GM21825 (cell line): ENCODE data around the gene IL1RAPL1.

Source experiments
- ATAC-seq: cut with Tn5 transposase; IDR thresholded peaks from one replicate; pipeline ENCODE4 v1.9.1; 2021; ENCODE audit warnings: mild to moderate bottlenecking, moderate library complexity; ENCODE audit not compliant: unreplicated experiment

The IL1RAPL1 gene

GRCh38 chrX:29490606-29491005, 903.4 kb downstream of the IL1RAPL1 start:
- no peak for ATAC-seq

DNA sequence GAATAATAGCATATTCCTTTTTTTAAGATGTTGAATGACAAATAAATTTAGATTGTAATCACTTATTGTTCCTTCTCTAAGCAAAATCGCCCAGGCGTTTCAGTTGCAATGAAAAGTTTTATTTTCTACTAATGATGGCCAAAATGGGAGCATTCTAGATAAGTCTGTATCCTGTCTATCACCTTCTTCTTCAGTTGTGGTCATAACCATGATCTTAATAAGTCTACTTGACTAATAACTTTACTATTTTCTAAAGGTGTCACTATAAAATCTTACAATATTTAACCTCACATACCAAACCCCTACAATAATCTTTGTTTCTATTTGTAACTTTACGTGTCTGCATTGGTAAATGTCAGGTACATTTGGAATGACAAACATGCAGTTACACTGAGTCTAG, 904.4 kb downstream of the IL1RAPL1 start:
- ATAC-seq: no peak

GRCh38 chrX:29496636-29497180, 909.5 kb downstream of the IL1RAPL1 start:
- ATAC-seq: no peak

DNA sequence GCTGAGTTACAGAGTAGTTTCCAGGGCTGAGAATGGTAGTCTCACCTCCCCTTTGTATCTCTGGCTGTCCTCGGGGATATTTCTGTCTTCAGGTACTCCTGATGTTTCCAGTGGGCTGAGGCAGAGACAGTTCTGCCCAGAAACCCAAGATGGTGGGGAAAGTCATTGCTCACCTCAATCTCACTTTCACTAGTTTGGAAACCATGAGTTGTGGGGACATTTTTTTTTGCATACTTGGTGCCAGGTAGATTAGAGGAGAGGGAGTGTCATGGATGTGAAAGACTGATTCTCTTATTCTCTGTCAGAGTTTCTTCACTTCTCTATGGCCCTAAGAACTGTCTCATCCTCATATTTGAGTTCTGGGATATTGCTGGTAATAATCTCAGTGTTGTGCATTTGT, 919.5 kb downstream of the IL1RAPL1 start:
- ATAC-seq: no peak

GRCh38 chrX:29518100-29518499, 930.9 kb downstream of the IL1RAPL1 start:
- ATAC-seq: no peak

GRCh38 chrX:29528281-29528680, 941.0 kb downstream of the IL1RAPL1 start:
- peak; percentile 70 for ATAC-seq

DNA sequence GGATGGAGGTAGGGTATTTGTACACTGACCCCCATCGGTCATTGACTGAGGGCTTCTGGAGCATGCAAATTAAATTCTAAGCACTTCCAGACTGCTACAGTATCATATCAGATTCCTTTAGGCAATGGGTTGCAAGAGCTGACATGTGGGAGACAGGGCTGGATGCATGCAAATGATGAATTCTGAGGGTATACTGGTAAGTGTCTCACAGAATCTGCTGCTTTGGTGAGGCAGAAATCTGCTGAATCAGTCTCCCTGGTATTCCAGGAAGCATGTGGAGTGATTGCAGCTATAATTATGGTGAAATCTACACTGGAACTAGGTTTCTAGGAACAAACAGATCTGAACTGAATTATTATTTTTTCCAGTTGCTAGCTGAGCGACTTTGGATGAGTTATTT, 943.3 kb downstream of the IL1RAPL1 start:
- ATAC-seq: no peak

GRCh38 chrX:29531336-29531735, 944.1 kb downstream of the IL1RAPL1 start:
- peak; percentile 80 for ATAC-seq

- ATAC-seq: no peak
Measured at GRCh38 chrX:29535212-29536162, 948.2 kb downstream of the IL1RAPL1 start.

GRCh38 chrX:29541038-29541437, 953.8 kb downstream of the IL1RAPL1 start:
- ATAC-seq: no peak

DNA sequence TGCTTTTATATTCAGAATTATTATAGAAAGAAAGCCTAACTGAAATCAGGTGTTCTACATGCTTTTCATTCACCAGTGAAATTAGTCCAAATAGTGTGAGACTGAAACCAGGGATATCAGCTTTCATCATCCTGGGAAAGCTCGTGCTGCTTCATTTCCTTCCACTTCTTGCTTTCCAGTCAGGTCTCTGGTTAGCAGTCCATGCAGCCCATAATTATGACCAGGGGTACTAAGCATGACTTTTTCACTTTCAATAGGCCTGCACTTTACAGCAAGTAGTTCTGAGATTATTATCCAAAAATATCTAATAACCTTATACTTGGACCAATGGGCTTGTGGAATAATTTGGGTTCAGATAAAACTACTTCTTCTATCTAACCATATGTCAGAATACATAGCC, 954.9 kb downstream of the IL1RAPL1 start:
- no peak for ATAC-seq

DNA sequence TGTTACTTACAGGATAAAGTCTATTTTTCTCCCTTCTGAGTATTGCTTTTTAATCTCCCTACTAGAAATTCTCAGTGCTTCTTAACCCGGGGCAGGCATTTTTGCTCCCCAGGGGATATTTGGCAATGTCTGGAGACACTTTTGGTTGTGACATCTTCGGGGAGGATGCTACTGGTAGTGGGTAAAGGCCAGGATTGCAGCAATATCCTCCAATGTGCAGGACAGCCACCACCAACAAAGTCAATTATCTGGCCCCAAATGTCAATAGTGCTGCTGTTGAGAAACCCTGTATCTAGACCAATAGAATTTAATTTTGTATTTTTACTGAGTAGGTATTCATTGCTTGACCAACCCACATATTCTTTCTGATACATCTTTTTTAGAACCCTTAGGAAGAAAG, 958.6 kb downstream of the IL1RAPL1 start:
- ATAC-seq: no peak

- ATAC-seq: no peak
Measured at GRCh38 chrX:29547877-29548276, 960.6 kb downstream of the IL1RAPL1 start.

GRCh38 chrX:29553542-29553941, 966.3 kb downstream of the IL1RAPL1 start:
- no peak for ATAC-seq

GRCh38 chrX:29555465-29556091, 968.3 kb downstream of the IL1RAPL1 start:
- ATAC-seq: peak; percentile 98

DNA sequence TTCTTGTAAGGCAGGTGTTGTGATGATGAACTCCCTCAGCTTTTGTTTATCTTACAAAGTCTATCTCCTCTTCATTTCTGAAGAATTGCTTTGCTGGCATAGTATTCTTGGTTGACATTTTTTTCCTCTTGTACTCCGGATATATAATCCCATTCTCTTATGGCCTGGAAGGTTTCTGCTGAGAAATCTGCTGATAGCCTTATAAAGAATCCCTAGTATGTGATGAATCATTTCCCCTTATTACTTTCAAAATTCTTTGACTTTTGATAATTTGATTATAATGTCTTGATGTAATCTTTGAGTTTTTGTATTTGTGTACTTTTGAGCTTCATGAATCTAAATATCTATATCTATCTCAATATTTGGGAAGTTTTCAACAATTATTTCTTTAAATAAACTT, 972.8 kb downstream of the IL1RAPL1 start:
- no peak for ATAC-seq

DNA sequence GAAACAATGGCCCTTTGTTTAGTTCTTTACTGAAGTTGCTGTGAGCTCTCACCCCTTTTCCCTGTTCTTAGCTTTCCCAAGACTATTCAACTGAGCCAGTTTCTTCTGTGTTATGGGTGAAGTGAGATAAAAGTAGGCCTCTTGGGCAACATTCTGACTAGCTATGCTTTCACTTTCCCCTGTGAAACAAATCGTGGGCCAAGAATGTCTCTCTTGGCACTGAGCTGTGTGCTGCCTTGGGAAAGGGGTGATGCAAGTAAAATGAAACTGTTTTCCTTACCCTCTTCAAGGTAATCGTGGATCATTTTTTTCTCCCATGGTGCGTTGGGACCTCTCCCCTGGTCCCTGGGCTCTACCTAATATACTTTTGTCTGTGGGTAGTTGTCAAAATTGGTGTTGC, 974.2 kb downstream of the IL1RAPL1 start:
- no peak for ATAC-seq

DNA sequence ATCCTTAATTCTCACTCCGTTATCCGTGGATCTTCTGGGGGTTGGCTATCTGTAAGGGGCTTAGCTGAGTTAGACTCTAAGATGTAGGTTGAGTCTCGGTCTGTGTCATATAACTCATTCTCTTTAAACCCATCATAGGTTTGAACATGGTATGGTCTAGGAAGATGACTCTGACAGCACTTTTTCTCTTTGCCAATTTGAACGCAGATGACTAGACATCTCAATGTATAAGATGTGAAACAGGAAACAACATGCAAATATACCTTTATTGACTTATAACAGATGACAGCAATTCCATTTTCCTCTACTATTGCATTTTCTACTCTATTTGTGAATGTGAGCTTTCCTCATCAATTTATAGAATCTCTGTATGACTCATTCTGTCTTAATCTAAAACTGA, 993.3 kb downstream of the IL1RAPL1 start:
- ATAC-seq: no peak

GRCh38 chrX:29581223-29581622, 994.0 kb downstream of the IL1RAPL1 start:
- ATAC-seq: no peak

DNA sequence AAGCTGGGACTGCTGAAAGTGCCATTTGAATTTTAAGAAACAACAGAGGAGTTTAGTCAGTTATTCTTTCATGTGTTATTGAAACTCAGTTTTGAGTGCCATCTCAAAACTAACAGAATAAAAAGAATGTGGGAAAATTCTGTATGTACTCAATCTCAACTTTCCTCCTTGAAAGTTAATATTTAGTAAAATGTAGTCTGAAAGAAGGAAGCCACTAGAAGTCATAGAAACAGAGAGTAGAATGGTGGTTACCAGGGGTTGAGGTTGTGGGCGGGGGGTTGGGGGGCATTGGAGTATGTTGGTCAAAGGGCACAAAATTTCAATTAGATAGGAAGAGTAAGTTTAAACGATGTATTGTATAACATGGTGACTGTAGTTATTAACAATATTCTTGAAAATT, 999.9 kb downstream of the IL1RAPL1 start:
- peak; percentile 75 for ATAC-seq

DNA sequence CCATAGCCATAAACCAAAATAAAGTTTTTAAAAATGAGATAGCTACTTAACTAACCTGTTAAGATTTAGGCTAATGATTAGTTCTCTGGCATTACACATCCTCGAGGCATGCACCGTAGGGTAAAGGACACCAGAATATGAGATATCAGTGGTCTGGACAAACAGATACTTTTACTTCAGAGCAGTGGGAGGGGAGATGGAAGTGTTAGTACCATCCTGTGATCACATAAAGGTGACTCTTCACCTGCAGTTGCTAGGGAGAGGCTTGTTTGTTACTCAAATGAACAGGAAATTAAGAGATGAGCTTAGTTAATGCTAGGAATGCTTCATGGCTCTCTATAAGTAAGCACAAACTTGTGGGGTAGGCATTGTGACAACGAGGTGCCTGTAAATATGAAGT, 1003.7 kb downstream of the IL1RAPL1 start:
- no peak for ATAC-seq

GRCh38 chrX:29604381-29604780, 1017.1 kb downstream of the IL1RAPL1 start:
- no peak for ATAC-seq
